Sciatic nerve (tissue), 2 donors: Measurements from ENCODE around the gene NTM. TPM values are rescaled to one million over a fixed set of nuclear protein-coding genes. Genes with fewer than 3 reads are reported as not detected.

Experiments
- ATAC-seq: fragments of 200-7000 bp; cut with Tn5 transposase; one replicate; pipeline ENCODE4 v1.9.1; 2020; ENCODE audit warnings: mild to moderate bottlenecking, moderate library complexity
- DNase-seq: peaks from one replicate; pipeline ENCODE4 v3.0.0-alpha.2; 2020; ENCODE audit warnings: low spot score
- intact Hi-C: fragments of 100-400 bp; cut with DNase I; formaldehyde crosslinking; loops from one replicate; pipeline ENCODE4 v1.14.2; 2022
- total RNA-seq: library from RNA; stranded (reverse); fragmentation: NEBNext Ultra II Directional; extraction: Animal tissue kit (Norgen Biotek cat#: 25700); gene quantifications from one replicate; pipeline ENCODE4 v1.2.1, GENCODE V29; 2021
- donor health status: DM: no; HTN: no; CAD: no.
- donor health status: DM: no; HTN: no; CAD: no.

Gene NTM
- total RNA-seq, 1 donor from 2014 or later, result 19.5 TPM

DNA sequence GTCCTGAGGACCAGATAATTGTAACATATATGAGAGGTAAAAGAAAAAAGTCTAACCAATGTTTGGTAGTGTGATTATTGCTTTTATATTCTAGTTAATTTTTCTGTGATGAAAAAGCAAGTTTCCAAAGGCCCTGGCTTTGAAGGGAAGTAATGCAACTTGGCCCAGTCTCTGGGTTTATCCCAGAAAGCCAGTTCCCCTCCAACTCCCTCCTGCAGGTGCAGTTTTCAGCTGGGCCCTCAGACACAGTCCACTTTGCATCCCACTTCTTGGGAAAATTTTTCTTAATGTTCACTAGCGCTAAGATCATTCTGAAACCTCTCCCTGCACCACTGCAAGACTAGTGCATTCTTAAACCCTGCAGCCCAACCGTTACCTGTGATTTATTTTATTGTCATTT lies 586.8 kb downstream of the NTM start:
- ATAC-seq (no peak), DNase-seq (no peak)
- intact Hi-C loops, result no loop called here

DNA sequence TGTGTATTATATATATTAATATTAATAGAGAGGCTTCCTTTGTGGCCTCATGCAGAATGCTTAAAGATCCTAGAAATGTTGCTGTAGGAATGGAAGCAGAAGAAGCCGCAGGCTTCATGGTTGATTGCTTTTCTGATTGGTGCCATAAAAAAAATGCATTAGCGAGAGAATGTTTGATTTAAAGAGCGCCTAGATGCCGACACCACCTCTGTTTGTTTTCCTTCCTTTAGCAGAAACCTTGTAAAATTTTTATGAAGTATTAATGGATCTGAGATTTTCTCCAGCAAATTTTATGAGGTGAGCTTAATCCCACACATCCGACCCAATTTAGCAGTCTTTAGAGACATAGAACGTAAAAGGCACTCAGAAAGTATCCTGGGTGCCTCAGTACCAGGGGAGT lies 587.5 kb downstream of the NTM start:
- ATAC-seq, result no peak
- intact Hi-C loops, result no loop called here
- no peak for DNase-seq

DNA sequence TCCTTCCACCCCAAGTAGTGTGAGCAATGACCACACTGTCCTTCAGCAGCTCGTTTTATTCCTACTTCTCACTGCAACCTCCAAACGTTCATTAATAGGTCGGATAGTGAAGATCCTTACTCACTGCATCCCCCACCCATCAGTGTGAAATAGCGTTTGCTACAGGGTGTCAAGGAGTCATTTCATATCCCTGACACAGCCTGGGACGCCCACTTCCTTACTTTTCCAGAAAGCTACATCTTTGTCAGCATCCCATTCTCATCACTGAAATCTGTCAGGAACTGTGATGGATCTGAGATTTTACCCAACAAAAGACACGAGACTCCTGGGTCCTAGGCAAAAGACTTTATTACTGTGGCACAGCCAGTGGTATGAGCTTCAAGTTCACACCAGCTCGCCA lies 592.4 kb downstream of the NTM start:
- DNase-seq (no peak), ATAC-seq (no peak)
- intact Hi-C loops, result no loop called here

DNA sequence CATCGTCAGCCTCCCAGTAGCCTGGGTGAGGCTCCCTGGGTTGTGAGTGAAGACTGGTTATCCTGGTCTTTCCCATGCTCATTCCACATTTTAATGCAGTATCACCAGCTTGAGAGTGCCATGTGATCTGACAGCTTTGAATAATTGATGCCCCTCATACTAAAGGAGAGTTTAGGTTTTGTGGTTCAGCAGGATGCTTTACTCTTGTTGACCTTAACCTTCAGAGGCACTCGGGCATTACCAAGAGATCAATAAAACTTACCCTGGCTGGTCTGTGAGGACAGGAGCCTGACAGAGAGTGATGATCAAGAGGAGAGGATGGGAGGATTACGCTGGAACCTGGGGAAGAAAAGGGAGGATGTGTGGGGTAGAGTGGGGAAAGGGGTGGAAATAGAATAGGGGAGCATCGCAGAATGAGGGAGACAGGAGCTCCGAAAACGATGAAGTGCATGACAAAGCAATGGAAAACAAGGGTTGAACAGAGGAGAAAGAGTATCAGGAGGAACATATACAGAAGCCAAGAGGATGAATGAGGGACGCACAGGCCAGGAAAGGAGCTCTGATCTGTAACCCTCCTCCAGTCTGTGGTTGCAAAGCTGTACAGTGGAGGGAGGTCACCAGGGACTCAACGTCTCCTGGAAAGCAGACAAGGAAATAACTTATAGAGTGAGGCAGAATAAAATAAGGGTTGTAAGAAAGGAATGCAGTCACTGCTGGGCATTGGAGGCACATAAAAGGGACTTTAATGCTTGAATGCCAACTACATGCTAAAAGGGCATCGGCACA lies 594.5 kb downstream of the NTM start:
- intact Hi-C loops, result no loop called here
- no peak for DNase-seq
- ATAC-seq, result no peak

DNA sequence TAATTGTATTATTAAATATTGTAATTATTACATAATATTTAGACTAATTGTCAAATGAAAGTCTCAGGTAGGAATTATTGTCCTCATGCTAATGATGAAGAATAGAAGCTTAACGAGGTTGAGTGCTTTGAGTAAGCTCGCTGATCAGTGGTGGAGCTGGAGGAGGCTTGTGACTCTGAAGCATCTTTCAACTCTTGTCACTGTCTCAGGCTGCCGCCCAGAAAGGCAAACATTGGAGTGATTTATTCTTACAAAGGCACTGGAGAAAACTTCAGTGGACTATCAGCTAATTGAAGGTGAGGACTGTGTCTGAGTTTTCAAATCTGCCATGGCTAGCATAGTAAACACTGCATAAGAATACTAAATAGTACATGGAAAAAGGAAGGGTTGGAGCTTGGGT lies 595.1 kb downstream of the NTM start:
- ATAC-seq, result no peak
- intact Hi-C loops, result no loop called here
- DNase-seq, result no peak

DNA sequence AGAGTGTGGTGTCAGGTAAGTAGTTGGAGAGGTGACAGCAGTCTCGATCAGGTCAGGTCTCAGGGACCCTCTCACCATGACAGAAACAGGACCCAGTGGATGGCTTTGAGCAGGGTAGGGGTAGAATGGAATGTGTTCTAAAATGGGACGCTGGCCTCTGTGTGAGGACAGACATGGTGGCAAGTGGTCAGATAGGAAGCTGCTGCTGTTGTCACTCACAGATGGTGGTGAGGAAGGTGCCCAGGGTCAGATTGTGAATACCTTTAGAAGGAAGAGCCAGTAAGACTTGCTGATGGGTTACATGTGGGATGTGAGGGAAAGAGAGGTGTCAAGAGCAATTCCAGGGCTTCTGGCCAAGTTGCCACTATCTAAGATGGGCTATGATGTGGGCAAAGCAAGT lies 596.3 kb downstream of the NTM start:
- ATAC-seq (no peak), DNase-seq (no peak)
- intact Hi-C loops, result no loop called here

DNA sequence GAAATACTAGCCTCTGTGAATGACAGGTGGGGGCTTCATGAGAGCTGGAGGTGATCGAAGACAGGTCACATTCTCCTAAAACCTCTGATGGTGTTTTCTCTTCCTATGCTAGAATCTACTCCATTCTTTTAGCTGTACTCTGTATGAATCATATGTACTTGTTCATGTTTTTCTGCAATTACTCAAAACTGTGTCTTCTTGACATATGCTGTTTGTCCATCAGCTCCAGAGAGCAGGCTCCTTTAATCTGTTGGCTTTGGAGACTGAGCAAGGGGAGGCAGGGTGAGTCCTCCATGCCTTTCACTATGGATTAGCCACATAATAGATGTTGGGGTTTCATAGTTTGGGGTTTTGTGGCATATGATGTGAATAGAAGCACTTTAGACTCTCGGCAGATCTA lies 598.8 kb downstream of the NTM start:
- no peak for ATAC-seq
- DNase-seq, result no peak
- intact Hi-C loops, result no loop called here

DNA sequence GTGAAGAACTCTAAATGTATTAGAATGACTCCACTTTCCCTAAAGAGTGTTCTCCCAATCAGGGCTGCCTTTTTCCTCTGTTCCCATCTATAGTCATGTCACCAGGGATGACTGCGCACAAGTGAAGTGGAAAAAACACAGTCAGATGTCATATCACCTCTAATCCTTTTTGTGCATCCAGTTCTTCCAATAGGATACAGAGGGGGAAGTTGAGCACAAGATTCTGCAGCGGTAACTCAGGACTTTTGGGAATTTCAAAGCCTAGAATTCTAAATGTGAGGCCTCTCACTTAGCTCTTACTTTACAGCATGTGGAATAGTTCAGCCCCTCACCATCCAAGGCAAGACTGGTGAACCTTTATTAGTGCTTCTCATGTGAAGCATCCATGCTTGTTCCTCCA lies 602.6 kb downstream of the NTM start:
- ATAC-seq (no peak), DNase-seq (no peak)
- intact Hi-C loops, result no loop called here

DNA sequence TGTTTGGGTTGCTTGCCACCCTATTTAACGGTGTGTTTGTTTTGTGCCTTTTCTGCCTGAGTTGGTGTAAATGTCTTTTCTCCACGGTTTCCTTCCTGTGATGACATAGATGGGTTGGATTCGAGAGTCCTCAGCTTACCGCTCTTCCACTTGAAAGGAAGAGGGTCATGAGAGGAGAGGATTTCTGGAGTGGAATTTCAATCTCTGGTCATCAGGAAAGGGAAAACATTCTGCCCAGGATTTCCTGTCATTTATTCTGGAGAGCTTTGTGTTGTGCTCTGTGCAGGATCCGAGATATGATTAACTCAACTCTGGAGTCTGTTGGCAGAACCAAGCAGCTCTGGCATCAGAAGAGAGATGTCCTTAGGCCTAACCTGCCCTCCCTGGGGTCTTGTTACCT lies 605.2 kb downstream of the NTM start:
- no peak for ATAC-seq
- intact Hi-C loops, result no loop called here
- no peak for DNase-seq

DNA sequence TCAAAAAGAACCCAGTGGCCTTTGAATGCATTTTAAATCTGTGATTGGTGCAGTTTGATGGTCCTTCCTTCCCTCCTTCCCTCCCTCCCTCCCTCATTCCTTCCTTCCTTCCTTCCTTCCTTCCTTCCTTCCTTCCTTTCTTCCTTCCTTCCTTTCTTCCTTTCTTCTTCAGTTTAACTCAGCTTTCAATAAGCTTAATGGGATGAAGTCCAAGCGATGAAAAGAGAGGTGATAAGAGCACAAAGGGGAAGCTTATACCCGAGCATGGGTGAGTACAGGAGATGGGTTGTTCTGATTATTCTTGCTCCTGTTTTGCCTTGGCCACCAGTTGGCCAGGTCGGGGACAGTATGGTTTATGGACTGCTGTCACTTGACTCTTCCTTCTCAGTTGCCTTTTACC lies 605.6 kb downstream of the NTM start:
- intact Hi-C loops, result no loop called here
- DNase-seq (no peak), ATAC-seq (no peak)

DNA sequence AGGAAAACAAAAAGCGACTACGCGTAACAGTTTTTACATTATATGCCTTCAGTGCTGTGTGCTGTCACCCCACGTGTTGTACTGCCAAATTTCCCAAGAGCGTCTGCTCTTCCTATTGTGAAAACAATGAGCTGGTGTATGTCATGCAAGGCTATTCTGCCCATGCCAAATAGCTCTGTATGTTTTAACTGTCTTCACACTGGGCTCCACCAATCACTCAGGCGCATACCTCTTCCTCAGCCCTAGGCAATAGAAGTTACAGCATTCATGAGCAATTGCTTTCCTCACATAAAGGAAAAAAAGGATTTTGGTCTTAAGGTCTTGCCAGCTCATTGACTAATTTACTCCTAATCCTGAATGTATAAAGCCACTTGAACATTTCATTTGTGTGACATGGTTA lies 606.8 kb downstream of the NTM start:
- intact Hi-C loops, result no loop called here
- DNase-seq (no peak), ATAC-seq (no peak)

DNA sequence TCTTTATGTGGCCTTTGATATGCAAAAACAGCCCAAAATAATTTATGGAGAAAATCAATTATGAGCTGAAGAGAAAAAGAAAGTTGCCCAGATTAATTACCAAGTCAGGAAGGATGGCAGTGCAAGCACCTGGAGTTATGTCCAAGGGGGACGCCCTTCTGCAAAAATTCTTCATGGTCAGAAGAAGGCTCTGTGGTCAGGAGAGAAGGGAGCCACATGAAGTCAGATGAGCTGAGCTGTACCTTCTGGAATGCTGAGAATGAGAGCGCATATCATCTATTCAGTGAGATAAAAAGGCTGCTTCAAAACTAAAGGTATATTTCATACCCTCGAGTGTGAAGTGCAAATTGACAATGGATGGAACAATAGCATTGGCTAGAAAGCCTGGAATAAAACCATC lies 607.4 kb downstream of the NTM start:
- DNase-seq, result no peak
- no peak for ATAC-seq
- intact Hi-C loops, result no loop called here

DNA sequence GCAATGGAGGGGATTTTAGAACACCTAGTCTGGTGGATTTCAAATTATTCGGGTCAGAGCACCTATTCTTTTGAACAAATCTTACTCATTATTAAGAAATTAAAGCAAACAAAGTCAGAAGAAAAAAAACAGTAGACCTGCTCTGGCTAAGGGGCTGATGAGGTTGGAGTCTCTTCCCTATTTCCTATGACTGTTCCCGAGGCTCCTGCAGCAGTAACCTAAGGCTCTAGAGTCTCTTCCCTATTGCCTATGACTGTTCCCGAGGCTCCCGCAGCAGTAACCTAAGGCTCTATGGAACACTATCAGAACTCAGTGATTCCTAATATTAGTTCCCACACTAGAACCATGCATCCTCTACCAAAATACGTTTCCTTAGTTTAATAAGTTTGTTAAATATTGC lies 607.9 kb downstream of the NTM start:
- intact Hi-C loops, result no loop called here
- ATAC-seq, result no peak
- DNase-seq, result no peak

DNA sequence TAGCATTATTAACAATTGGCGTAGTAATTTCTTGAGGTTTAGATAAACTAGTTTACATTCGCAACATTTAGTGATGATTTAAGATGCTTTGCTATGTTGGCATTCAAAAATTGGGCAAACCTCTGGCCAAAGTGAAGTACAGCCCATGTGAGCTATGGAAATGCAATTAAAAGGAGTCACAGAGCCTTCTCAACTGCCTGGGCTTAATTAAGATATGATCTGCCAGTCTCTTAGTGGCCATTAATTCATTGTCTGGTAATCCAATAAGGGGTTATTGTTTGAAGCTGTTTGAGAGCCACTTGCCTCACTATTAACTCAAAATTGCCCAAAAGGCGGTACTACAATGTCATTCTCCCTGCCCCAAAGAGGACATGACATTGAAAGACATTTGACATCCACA lies 608.9 kb downstream of the NTM start:
- no peak for DNase-seq
- intact Hi-C loops, result no loop called here
- ATAC-seq, result no peak

DNA sequence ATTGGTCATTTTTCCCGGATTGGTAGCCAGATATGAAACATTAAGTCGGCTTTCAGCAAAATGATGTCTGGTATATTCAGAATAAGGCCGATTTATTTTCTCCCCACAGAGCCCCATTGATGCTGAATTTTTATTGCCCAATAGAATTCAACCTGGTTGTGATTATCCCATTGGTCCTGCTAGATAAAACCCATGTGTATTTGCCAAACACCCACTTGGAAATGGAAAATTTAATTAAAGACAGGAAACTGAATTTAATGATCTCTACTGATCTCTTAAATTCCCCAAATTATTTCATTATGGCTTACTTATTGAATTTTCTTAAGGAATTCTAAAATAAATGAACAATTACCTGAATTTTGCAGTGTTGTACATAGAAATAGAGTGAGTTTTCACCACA lies 609.8 kb downstream of the NTM start:
- ATAC-seq (no peak), DNase-seq (no peak)
- intact Hi-C loops, result no loop called here

DNA sequence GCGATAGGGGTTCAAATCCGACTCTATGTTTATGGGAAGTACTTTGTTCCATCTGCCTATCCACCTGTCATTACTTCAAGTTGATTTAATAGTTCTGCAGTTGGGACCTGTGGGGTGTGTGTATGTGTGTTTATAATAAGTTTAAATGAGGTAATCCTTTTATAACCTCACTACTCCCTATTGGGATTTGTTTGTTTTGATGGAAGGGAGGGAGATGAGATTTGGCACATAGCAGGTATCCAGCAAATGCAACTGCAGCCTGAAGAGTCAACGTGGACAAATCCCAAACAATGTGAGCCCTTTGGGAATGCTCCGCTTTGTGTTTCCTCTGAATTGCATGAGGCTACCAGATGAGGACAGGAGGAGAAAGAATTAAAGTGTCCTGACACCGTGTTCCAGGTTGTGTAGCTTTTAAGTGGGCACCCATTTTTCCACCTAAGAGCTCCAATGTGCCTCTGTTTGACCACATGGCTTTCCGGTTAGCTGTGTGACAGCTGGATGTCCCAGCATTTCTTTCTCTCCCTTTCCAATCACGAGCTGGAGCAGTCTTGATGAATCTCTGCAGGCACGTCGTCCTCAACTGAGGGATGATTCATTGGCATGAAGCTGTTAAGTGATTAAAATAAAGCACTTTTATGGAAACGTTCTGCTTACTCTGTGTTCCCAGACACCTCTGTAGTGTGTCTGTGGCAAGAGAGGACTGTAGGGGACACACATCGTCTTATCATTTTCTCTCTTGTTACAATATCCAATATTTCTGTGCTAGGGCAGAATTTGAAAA lies 610.7 kb downstream of the NTM start:
- DNase-seq (no peak), ATAC-seq (no peak)
- intact Hi-C loops, result no loop called here

DNA sequence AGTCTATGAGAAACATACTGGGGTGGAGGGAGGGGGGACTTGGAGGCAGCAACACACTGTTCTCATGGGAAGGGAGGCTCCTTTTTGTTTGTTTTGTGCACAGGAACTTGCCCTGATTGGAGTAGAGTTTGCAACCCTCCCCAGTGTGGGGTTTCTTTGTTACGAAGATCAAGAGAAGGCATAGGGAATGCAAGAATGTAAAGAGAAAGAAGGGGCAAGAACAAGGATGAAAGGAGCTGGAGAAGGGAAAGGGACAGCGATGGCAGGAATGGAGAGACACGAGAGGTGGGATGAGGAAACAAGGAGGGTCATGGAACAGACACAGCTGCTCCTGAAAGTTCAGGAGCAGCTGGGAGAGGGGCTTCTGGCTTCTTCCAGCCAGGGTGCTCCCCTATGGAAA lies 611.7 kb downstream of the NTM start:
- DNase-seq (no peak), ATAC-seq (no peak)
- intact Hi-C loops, result no loop called here

DNA sequence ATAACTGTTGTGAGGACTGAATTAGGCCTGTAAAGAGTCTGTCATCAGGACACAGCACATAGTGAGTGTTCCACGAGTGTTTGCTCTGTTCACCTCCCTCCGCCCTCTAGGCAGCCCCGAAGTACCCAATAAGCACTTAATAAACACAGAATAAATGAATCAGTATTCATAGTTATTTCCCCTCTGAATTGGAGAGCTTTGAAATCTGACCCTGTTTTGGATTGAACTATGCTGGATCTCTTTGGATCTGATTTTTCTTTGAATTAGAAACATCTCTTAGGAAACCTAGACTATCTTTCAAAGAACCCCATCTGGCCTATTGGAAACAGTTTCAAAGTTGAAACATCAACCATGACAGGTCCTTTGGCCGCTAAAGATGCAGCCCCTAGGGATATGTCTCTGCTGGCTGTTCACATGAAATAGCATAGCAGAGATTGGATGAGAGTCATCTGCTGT lies 615.5 kb downstream of the NTM start:
- intact Hi-C loops, result no loop called here
- ATAC-seq (peak; percentile 71), DNase-seq (no peak)

DNA sequence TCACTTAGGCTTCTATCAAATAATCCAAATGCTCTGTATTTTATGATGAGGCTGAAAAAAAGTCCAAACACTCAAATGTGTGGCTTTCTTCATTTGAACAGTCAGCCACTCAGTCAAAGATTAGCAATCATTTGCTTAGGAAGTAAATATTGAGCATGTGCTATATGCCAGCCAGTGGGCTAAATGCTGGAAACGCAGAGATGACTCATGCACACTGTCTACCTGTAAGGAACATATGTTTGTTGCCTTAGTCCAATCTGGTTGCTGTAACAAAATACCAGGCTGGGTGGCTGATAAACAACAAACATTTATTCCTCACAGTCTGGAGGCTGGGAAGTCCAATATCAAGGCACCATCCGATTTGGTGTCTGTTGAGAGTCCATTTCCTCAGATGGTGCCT lies 617.3 kb downstream of the NTM start:
- no peak for DNase-seq
- ATAC-seq, result no peak
- intact Hi-C loops, result no loop called here

DNA sequence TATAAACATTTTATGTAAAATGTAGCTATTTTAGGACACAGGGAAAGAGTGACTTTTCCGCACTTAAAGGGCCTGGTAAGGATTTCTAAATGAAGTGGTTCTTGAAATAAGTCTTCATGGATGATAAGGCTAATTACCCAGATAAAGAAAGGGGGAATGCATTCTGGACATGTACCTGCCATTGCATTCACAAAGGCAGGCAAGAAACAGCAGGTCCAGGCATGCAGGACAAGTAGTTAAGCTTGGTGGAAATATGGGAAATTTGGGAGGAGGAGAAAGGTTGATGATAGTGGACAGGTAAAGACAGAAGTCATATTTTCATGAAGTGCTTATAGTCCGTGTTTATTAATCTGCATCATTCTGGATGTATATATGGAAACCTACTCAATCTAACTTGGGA lies 621.2 kb downstream of the NTM start:
- intact Hi-C loops, result no loop called here
- ATAC-seq (no peak), DNase-seq (no peak)

DNA sequence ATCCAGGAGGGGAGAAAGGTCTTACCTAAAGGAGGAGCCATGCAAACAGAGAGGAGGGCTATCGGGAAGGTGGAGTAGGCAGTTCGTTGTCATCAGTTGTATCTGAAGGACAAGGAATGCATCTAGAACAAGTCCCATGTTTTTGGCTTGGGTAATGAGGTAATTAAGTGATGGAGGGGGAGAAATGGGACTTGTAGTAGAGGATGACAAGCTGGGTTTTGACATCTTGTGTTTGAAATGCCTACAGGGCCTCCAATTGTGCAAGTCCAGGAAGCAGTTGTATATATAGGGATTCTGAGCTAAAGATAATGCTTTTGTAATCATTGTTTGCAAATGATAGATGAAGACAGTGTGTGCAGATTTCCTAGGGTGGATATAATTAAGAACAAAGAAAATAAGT lies 622.8 kb downstream of the NTM start:
- DNase-seq, result no peak
- ATAC-seq, result no peak
- intact Hi-C loops, result no loop called here
